Measurements from ENCODE around the gene PPARD.
"Not testable (repeated sequence)": the region's sequence is repeated elsewhere in the genome, so short reads cannot be mapped to it uniquely, and the experiment has no call there.

PPARD gene

DNA sequence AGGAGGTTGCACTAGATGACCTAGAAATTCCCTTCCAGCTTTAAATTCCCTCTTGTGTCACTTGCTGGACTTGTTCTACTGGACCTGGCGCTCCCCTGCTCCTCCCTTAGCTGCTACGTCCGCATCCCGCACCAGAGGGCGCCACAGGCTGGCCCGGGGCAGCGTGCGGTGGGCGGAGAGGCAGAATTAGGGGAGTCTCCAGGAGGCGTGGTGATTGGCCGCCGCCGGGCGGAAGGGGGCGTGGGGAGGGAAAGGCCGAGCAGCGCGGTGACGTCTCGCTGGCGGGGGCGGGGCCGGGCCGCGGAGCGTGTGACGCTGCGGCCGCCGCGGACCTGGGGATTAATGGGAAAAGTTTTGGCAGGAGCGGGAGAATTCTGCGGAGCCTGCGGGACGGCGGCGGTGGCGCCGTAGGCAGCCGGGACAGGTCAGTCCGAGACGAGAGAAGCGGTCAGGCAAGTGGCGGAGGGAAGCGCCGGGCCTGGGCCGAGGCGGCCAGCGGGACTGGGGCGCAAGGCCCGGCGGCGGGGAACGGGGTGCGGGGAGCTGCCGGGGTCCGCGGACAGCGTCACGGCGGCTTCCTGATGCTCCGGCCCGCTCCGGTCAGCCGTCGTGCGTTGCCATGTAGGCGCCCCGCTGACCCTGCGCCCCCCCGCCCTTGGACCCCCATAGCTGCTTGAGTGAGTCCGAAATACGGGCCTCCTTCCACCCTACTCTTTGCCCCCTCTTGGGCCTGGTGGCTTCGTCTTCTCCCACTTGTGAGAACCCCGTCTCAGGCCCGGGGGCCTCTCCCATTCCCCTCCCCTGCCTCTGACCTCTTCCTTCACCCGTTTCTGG lies at the start of gene PPARD:
Gene PPARD (plus strand): TSS at position 301 of the 834 bp plus-strand sequence. CDS start 68,530 bp downstream, outside the sequence.
- peak; percentile 96 for DNase-seq

GRCh38 chr6:35293681-35294080 lies 48.7 kb upstream of the PPARD start:
- no peak for DNase-seq

DNA sequence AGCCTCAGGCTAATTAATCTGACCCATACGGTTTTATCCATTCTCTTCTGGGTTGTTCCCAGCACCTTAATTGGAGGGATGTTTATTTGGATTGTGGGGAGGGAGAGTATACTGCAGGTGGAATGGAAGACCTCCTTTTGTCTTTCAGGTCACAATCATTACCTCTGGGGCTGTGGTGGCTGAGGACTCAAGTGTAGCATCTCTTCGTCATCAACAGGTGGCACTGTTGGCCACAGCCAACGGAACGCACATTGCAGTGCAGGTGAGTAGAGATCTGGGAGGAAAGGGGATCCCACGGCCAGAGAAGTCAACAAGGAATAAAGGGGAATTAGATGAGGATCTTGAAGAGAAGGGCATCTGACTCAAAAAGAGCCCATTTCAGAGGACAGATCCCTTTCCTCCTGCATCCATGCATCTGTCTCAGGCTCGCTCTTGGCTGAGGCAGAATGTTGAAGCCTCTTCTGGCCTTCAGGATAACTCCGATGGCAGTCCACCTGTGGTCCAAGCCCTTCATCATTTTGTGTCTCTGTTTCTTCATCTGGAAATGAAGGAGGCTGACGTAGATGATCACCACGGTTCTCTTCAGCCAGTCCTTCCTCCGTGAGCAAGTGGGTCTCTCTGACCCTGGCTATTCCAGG lies 47.9 kb upstream of the PPARD start:
- DNase-seq = peak; percentile 67

GRCh38 chr6:35295036-35295435 lies 47.3 kb upstream of the PPARD start:
- DNase-seq = no peak

DNA sequence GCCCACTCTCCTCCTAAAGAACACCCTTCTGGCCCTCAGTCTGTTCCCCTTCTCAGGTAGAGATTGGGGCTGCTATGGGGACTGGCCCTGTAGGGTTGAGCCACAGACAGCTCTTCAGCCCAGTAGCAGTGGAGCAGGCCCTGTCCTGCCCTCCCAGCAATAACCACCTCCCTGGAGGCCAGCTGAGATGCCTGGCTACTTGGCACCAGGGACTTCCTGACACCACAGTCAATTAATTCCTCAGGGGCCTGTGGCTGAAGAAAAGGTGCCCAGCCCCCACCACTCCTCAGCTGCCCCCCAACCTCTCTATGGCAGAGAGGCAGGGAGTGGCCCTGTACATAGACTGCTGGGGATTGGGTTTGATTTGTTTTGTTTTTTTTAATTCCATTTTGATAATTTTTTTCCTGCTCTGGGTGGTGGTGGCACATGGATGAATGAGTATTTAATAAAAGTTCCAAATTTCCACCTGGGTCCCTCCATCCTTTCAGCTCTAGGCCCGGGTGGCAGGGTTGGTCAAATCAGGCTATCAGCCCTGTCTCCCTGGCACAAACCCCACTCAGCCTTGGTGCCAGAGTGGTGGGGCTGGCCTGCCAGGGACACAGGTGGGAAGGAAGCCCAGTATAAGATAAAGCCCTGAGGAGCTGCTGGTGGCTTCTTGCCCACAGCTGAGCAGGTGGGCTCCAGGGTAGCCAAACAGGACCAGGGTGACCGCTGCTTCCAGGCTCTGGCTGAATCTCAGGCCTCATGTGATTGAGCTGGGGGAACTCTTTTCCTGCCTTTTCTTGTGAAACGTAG lies 46.6 kb upstream of the PPARD start:
- no peak for DNase-seq

GRCh38 chr6:35296931-35297600 lies 45.3 kb upstream of the PPARD start:
- no peak for DNase-seq

DNA sequence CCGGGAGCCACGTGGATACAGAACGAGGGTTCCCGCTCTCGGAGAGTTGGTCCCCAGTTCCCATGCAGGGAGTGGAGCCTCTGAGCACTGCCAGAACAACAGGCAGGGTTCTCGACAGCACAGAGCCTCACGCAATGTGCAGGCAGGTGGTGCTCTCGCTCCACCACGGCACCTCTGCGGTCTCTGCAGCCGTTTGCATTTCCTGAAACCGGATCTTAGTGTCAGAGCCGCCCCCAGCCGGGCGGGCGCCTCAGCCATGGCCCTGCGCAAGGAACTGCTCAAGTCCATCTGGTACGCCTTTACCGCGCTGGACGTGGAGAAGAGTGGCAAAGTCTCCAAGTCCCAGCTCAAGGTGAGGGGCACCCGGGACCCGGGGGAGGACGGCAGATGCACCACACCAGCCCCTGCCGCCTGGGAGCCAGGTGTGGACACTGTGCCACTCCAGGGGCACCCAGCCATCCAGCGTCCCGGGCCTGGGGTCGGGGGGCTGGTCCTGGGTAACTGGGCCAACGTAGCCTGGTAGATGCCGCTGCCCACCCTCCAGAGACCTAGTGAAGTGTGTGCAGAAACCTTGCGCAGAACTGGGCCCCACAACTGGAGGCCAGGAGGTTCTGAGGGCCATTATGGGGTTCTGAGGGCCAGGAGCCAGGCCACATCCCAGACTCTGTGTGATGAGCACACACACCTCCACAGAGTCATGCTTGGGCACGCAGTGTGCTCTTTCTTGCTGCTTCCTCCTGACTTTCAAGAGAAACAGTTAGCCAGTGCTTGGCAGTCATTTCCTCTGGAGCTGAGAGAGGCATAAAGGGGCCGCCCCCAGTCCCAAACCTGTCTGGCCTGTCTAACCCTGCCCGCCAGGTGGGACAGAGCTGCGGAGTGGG lies 44.5 kb upstream of the PPARD start, which contains the start of gene DEF6:
Gene DEF6 (plus strand): TSS at position 218 of the 881 bp plus-strand sequence. CDS start 39 bp downstream, at position 257.
- peak; percentile 95 for DNase-seq

DNA sequence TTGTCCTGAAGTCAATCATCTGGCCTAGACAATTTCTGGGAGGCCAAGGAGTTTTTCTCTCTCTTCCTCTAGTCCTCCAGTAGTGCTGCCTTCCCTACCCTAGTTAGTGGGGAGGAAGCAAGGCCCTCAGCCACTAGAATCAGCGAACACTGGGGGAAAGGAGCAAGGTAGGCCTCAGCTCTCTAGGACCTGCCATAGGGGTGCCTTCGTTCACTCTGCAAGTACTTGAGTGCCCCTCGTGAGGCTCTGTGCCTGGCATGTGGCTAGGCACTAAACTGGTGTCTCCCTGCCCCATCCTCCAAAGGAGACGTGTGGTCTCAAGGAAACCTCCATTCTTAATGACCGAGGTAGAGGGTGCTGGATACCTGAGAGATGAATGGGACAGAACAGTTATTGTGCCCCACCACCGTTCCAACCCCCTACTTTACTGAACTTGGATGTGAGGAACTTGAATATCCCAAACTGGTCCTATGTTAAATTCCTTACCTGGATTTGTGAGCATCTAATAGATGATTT lies 43.7 kb upstream of the PPARD start:
- peak; percentile 50 for DNase-seq

DNA sequence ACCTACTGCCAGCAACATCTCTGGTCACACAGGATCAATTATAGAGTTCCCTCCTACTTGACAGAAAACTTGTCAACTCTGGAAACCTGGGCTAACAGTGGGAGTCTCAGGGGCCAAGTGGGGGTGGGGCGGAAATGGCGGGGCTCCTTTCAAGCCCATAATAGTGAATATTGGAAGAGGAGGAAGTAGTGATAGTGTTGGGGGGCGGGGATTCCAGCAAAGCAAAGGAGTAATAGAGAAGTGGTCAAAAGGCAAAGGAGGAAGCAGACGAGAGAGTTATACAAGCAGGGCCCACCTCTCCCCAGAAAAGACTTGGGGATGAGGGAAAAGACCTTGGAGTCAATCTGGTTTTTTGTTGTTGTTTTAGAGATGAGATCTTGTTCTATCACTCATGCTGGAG lies 42.7 kb upstream of the PPARD start:
- peak; percentile 82 for DNase-seq

- peak; percentile 77 for DNase-seq
These were observed 41.5 kb upstream of the PPARD start for GRCh38 chr6:35300848-35301247.

- peak; percentile 86 for DNase-seq
These were observed 39.6 kb upstream of the PPARD start for GRCh38 chr6:35302604-35303241.

DNA sequence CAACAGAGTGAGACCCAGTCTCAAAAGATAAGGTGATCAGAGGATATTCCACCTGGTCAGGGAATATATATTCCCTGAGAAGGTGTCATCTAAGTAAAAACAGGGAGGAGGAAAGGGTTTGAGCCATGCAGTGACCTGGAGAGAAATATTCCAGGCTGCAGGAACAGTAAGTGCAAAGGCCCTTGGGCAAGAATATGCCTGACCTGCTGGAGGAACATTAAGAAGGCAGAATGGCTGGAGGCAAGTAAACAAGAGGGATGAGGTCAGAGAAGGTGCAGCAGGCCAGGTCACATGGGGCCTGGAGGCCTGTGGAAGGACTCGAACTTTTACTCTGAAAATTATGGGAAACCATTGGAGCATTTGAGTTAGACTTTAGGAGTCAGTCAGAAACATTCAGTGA lies 38.1 kb upstream of the PPARD start:
- no peak for DNase-seq

GRCh38 chr6:35305117-35305516 lies 37.2 kb upstream of the PPARD start:
- no peak for DNase-seq

GRCh38 chr6:35307138-35307537 lies 35.2 kb upstream of the PPARD start:
- DNase-seq = not testable (repeated sequence)

- DNase-seq = not testable (repeated sequence)
These were observed 33.8 kb upstream of the PPARD start for GRCh38 chr6:35308543-35308942.

- DNase-seq = no peak
These were observed 32.6 kb upstream of the PPARD start for GRCh38 chr6:35309611-35310264.

DNA sequence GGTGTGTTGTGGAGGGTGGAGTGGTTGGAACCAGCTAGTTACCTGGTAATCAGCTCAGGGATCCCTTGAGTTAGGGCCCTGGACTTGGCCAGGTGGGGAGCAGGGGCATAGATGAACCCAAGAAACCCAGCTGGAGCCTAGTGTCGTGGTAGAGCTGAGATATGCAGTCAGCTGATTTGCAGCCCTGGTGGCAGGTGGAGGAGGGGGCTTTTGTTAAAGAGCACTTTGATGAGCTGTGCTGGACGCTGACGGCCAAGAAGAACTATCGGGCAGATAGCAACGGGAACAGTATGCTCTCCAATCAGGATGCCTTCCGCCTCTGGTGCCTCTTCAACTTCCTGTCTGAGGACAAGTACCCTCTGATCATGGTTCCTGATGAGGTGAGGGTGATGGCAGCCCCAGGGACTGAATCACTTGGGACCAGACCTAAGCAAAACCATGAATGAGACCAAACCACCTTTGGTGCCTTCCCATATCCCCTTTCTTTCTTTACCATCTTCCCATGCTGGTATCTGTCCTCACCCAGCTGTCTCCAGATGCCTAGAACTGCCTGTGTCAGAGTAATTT lies 32.0 kb upstream of the PPARD start:
- DNase-seq = no peak

DNA sequence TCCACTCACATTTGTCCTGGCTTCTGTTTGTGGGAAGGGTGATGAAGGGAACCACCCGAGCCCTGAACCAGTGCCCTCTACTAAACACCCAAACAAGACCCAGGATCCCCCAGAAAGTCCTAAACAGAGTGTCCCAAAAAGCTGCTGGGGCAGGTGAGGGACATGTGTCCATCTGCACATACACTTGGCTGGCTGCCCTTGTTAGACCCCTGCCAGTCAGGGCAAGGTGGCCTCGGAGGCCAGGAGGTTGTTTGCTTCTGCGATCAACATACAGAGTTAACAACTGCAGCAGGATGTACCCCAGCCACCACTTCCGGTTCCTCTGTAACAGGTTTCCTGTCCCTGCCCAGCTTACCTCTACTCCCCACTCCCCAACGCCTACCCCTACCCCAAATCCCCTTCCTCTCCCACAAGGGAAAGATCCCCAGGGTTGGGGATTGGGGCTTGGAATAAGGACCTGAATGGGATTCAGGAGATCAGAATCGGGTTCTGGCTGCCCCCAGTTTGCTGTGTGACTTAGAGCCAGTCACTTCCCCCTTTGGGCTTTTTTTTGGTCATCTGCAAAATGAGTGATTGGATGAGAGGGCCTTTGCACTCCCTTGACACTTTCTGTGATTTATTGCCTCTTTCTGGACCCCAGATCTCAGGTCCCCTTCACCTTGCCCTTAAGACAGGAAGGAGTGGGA lies 30.8 kb upstream of the PPARD start:
- peak; percentile 35 for DNase-seq

DNA sequence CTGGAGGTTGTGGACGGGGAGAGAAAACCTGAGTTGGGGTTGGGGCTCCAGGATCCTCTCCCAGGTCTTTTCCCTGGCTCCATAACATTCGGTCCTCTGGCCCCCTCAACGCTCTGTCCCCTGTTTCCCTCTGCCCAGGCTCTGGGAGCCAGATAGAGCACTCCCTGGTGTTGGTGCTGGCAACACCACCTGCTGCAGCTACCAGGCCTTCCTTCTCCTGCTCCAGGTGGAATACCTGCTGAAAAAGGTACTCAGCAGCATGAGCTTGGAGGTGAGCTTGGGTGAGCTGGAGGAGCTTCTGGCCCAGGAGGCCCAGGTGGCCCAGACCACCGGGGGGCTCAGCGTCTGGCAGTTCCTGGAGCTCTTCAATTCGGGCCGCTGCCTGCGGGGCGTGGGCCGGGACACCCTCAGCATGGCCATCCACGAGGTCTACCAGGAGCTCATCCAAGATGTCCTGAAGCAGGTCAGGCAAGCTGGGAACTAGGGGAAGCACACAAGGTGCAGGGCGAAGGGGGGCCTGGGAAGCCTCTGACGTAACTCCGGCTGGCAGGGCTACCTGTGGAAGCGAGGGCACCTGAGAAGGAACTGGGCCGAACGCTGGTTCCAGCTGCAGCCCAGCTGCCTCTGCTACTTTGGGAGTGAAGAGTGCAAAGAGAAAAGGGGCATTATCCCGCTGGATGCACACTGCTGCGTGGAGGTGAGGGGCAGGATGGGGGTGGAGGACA lies 30.1 kb upstream of the PPARD start:
- DNase-seq = no peak
